GM13977 (cell line): Measurements from ENCODE around the gene HPSE2.

ENCODE experiments used
- DNase-seq: peaks from one replicate; pipeline ENCODE4 v3.0.0; 2012; ENCODE audit warnings: low spot score
- CTCF ChIP-seq: IDR thresholded peaks from 2 replicates; pipeline ENCODE4 v1.5.1; 2012; ENCODE audit warnings: mild to moderate bottlenecking, control low read depth; ENCODE audit not compliant: insufficient read depth; ENCODE audit errors: extremely low read depth, missing control alignments
- in situ Hi-C: fragments of 300-500 bp; cut with MboI; formaldehyde crosslinking; loops from one replicate; pipeline ENCODE4 v1.12.0; 2022; ENCODE audit warnings: low sequenced_read_pairs, low pct_unique_long_range_greater_than_20kb, mixed read lengths, inconsistent platforms; ENCODE audit not compliant: unreplicated experiment

Gene HPSE2

GRCh38 chr10:99042051-99042771 is 193.4 kb downstream of the HPSE2 start:
- DNase-seq = no peak
- in situ Hi-C loops = no loop called here
- no peak for TF ChIP-seq CTCF

- in situ Hi-C loops = no loop called here
These were observed 194.2 kb downstream of the HPSE2 start for GRCh38 chr10:99041468-99041867.

GRCh38 chr10:99013885-99014284 is 221.8 kb downstream of the HPSE2 start:
- no peak for DNase-seq
- in situ Hi-C loops = no loop called here
- TF ChIP-seq CTCF = no peak

More at GRCh38 chr10:99041468-99041867, 194.2 kb downstream of the HPSE2 start:
- DNase-seq = no peak
- TF ChIP-seq CTCF = no peak

- TF ChIP-seq CTCF = no peak
- DNase-seq = no peak
These were observed 225.4 kb downstream of the HPSE2 start for GRCh38 chr10:99010286-99010685.

GRCh38 chr10:99008054-99008453 is 227.6 kb downstream of the HPSE2 start:
- no peak for TF ChIP-seq CTCF
- in situ Hi-C loops = no loop called here
- DNase-seq = no peak

More at GRCh38 chr10:99010286-99010685, 225.4 kb downstream of the HPSE2 start:
- in situ Hi-C loops = no loop called here

GRCh38 chr10:99007457-99007856 is 228.2 kb downstream of the HPSE2 start:
- TF ChIP-seq CTCF = no peak

More at GRCh38 chr10:99007457-99007856, 228.2 kb downstream of the HPSE2 start:
- in situ Hi-C loops = no loop called here
- DNase-seq = no peak
